ENCODE results near the gene B3GALT5. TPM values are rescaled to one million over a fixed set of nuclear protein-coding genes. Genes with fewer than 3 reads are reported as not detected.

The B3GALT5 gene
- total and polyA plus RNA-seq, 2 of the 4 experiments (the other 2 are of a cell fraction) = 0.05 to 0.18 TPM

- no peaks in the 10 kb centered on the region for H3K4me1 ChIP-seq (ENCODE audit: control insufficient read depth, insufficient read depth, low read length)
- no peak overlapping the region for H3K4me3 ChIP-seq (ENCODE audit: insufficient read depth, low read depth, low read length)
- peaks cover 6% of the 10 kb centered on the region; the same call in 1 of the 2 replicates for H3K9me3 ChIP-seq (ENCODE audit: control insufficient read depth, insufficient read depth, low read length)
- WGBS, 2 experiments (ENCODE audit: extremely low coverage in 2 of 2, insufficient read length in 1 of 2) = 90% methylated on average over 2 of the region's 9 CpGs; no CpG with 5 or more reads in 1 of the 2 experiments
- H3K9me1 ChIP-seq (ENCODE audit: insufficient read depth, low read length) = no peaks in the 10 kb centered on the region
- H3K18ac ChIP-seq (ENCODE audit: low read depth, low read length) = no peak overlapping the region
- H2AFZ ChIP-seq (replicated peaks; ENCODE audit: low read length, poor library complexity) = no peak overlapping the region
- H4K20me1 ChIP-seq (ENCODE audit: insufficient read depth, low read length) = no peaks in the 10 kb centered on the region
- H3K23ac ChIP-seq (ENCODE audit: low read depth, low read length) = no peak overlapping the region
- H3K9ac ChIP-seq (ENCODE audit: low read depth, low read length) = no peak overlapping the region
- H3K14ac ChIP-seq (replicated peaks; ENCODE audit: low read depth, low read length) = no peak overlapping the region
- CTCF ChIA-PET = no interaction called here
- H3K27me3 ChIP-seq (ENCODE audit: control insufficient read depth, insufficient read depth, low read length) = peaks cover 2% of the 10 kb centered on the region
- intact Hi-C loops (cut with micrococcal nuclease) (no loop called here), in situ Hi-C loops (cut with MboI; ENCODE audit: low sequenced_read_pairs) (no loop called here), dilution Hi-C loops (cut with HindIII; ENCODE audit: low sequenced_read_pairs, unreplicated experiment) (no loop called here)
- H4K5ac ChIP-seq (ENCODE audit: low read depth, low read length) = no peak overlapping the region
- H2BK5ac ChIP-seq (ENCODE audit: low read depth, low read length, poor library complexity, severe bottlenecking) = no peak overlapping the region
- no peak overlapping the region for H3K27ac ChIP-seq (ENCODE audit: insufficient read depth, low read length)
- no peak overlapping the region for H2AK9ac ChIP-seq (replicated peaks; ENCODE audit: low read depth, low read length, poor library complexity)
- no peak for TF ChIP-seq FOS (IDR thresholded peaks at IDR 0.05; ENCODE audit: low read depth, low read length)
- TF ChIP-seq CEBPB (IDR thresholded peaks at IDR 0.05; ENCODE audit: low read depth, low read length) = no peak
- no peak for TF ChIP-seq MAZ (IDR thresholded peaks at IDR 0.05; ENCODE audit: borderline replicate concordance, low read depth, low read length)
- no peak for TF ChIP-seq NFE2L2 (IDR thresholded peaks at IDR 0.05; ENCODE audit: low read depth, low read length)
- TF ChIP-seq CTCF (conservative IDR thresholded peaks at IDR 0.05; ENCODE audit: low read depth, low read length) = no peak
- TF ChIP-seq ELK1 (IDR thresholded peaks at IDR 0.05; ENCODE audit: borderline replicate concordance, low read depth, low read length) = no peak
- no peak for TF ChIP-seq CHD1 (IDR thresholded peaks at IDR 0.05; ENCODE audit: low read depth, low read length)
- no peak for TF ChIP-seq USF2 (IDR thresholded peaks at IDR 0.05; ENCODE audit: low read depth, low read length)
- no peak for TF ChIP-seq RAD21 (IDR thresholded peaks at IDR 0.05; ENCODE audit: low read length)
- no peak for TF ChIP-seq POLR2A (IDR thresholded peaks at IDR 0.05; ENCODE audit: low read depth, low read length)
- TF ChIP-seq SMC3 (IDR thresholded peaks at IDR 0.05; ENCODE audit: low read depth, low read length) = no peak
- no peak overlapping the region for H2BK120ac ChIP-seq (ENCODE audit: low read depth, low read length)
- no peak overlapping the region for H2AK5ac ChIP-seq (ENCODE audit: low read depth, low read length)
- H3K4ac ChIP-seq (ENCODE audit: low read depth, low read length) = no peak overlapping the region
- H3K79me1 ChIP-seq (ENCODE audit: low read depth in 1 of 2, low read length in 2 of 2) = no peaks in the 10 kb centered on the region
- ATAC-seq (ENCODE audit: low read depth) (no peak), DNase-seq (no peak)
- H4K8ac ChIP-seq (ENCODE audit: low read depth in 2 of 2, low read length in 2 of 2) = no peak overlapping the region
- H2BK20ac ChIP-seq (ENCODE audit: low read depth, low read length) = no peak overlapping the region
- no peak overlapping the region for H3K56ac ChIP-seq (ENCODE audit: extremely low read depth, insufficient read depth, low read length)
- BruUV-seq (replicated peaks) = no TSS peak
- POLR2A ChIA-PET (ENCODE audit: unreplicated experiment) = no interaction called here
- no peak overlapping the region for H2BK15ac ChIP-seq (ENCODE audit: low read depth, low read length)
- H3K4me2 ChIP-seq (ENCODE audit: low read depth, low read length) = no peak overlapping the region
- no peak overlapping the region for H4K91ac ChIP-seq (ENCODE audit: insufficient read depth, low read depth, low read length)
- H3K36me3 ChIP-seq (ENCODE audit: control insufficient read depth, insufficient read depth, low read length) = no peaks in the 10 kb centered on the region
Observed at GRCh38 chr21:39673163-39673562, 60.4 kb downstream of the B3GALT5 start.
